ENCODE data around the gene ZNF789.

Gene ZNF789

GRCh38 chr7:99459087-99459486 is 13.6 kb upstream of the ZNF789 start:
- H3K4me1 ChIP-seq (ENCODE audit: control insufficient read depth, insufficient read depth, low read length) = no peaks in the 10 kb centered on the region
- H3K4me3 ChIP-seq (ENCODE audit: low read depth, low read length) = no peak overlapping the region
- CTCF ChIA-PET = interaction anchor here (0.7 to 1.5 kb wide), 2 partner anchors 9 to 157 kb away, joined by 3 read pairs; no protein-coding TSS in a partner anchor
- TF ChIP-seq MZF1 (tag by site-specific recombination; IDR thresholded peaks at IDR 0.05; ENCODE audit: borderline replicate concordance) = peak; percentile 73
- TF ChIP-seq ZNF140 (tag by site-specific recombination; IDR thresholded peaks at IDR 0.05) = no peak
- peak; percentile 94; the same call in 1 of the 2 replicates for TF ChIP-seq TRIM28 (IDR thresholded peaks at IDR 0.05; ENCODE audit: borderline replicate concordance, low read length)
- peak; percentile 75; the same call in 1 of the 2 replicates for TF ChIP-seq ZNF394 (tag by site-specific recombination; IDR thresholded peaks at IDR 0.05; ENCODE audit: borderline replicate concordance)
- H3K27ac ChIP-seq (ENCODE audit: extremely low read depth, low read depth, low read length) = no peak overlapping the region
- H3K36me3 ChIP-seq (ENCODE audit: control insufficient read depth in 2 of 2, insufficient read depth in 1 of 2, low read length in 2 of 2) = peaks cover 19 to 82% of the 10 kb centered on the region in 2 experiments
- H3K9me3 ChIP-seq (ENCODE audit: control insufficient read depth, insufficient read depth, low read depth, low read length) = no peaks in the 10 kb centered on the region
- POLR2A ChIA-PET = interaction anchor here (0.6 kb wide), 1 partner anchor 12 kb away, joined by 3 read pairs; no protein-coding TSS in a partner anchor

- H3K4me1 ChIP-seq (ENCODE audit: control insufficient read depth, insufficient read depth, low read length) = no peaks in the 10 kb centered on the region
- H3K4me3 ChIP-seq (ENCODE audit: low read depth, low read length) = no peak overlapping the region
- H3K27ac ChIP-seq (ENCODE audit: extremely low read depth, low read depth, low read length) = no peak overlapping the region
- CTCF ChIA-PET = interaction anchor here (1.0 kb wide), 1 partner anchor 10 kb away, joined by 3 read pairs; no protein-coding TSS in a partner anchor
- no peak for TF ChIP-seq ZNF544 (tag by site-specific recombination; IDR thresholded peaks at IDR 0.05)
- POLR2A ChIA-PET = interaction anchor here (1.3 kb wide), 1 partner anchor 44 kb away, joined by 6 read pairs; the partner anchor contains the start of gene ZKSCAN5
- no peaks in the 10 kb centered on the region for H3K9me3 ChIP-seq (ENCODE audit: control insufficient read depth, insufficient read depth, low read depth, low read length)
- H3K36me3 ChIP-seq (ENCODE audit: control insufficient read depth in 2 of 2, insufficient read depth in 1 of 2, low read length in 2 of 2) = peaks cover 23 to 69% of the 10 kb centered on the region in 2 experiments
These were observed 12.0 kb upstream of the ZNF789 start for GRCh38 chr7:99460651-99461050.

- Histone ChIP-seq H3K27ac (ENCODE audit: extremely low read depth, low read depth, low read length) (no peak overlapping the region), H3K4me1 (ENCODE audit: control insufficient read depth, insufficient read depth, low read length) (no peaks in the 10 kb centered on the region), H3K4me3 (ENCODE audit: low read depth, low read length) (no peak overlapping the region), H3K9me3 (ENCODE audit: control insufficient read depth, insufficient read depth, low read depth, low read length) (no peaks in the 10 kb centered on the region), H3K36me3 (ENCODE audit: control insufficient read depth in 2 of 2, insufficient read depth in 1 of 2, low read length in 2 of 2) (peaks cover 23 to 63% of the 10 kb centered on the region in 2 experiments)
- ChIA-PET CTCF (no interaction called here), POLR2A (interaction anchor here (1.3 kb wide), 1 partner anchor 43 kb away, joined by 6 read pairs; the partner anchor contains the start of gene ZKSCAN5)
- TF ChIP-seq SALL2 (tag by site-specific recombination; IDR thresholded peaks at IDR 0.05; ENCODE audit: borderline replicate concordance) (no peak), HOXD13 (CRISPR knock-in tag; IDR thresholded peaks at IDR 0.05; ENCODE audit: borderline replicate concordance) (no peak), ZNF660 (tag by site-specific recombination; IDR thresholded peaks at IDR 0.05) (no peak), ZFP69B (tag by site-specific recombination; IDR thresholded peaks at IDR 0.05) (no peak), ZNF792 (tag by site-specific recombination; IDR thresholded peaks at IDR 0.05) (no peak), ZNF658 (tag by site-specific recombination; IDR thresholded peaks at IDR 0.05) (no peak), ZFP37 (tag by site-specific recombination; IDR thresholded peaks at IDR 0.05) (no peak), ZNF514 (tag by site-specific recombination; IDR thresholded peaks at IDR 0.05) (no peak), ZFP3 (tag by site-specific recombination; IDR thresholded peaks at IDR 0.05; ENCODE audit: low read depth) (no peak), GLIS1 (tag by site-specific recombination; IDR thresholded peaks at IDR 0.05) (no peak), ZFP41 (tag by site-specific recombination; IDR thresholded peaks at IDR 0.05; ENCODE audit: borderline replicate concordance) (no peak)
These were observed 11.5 kb upstream of the ZNF789 start for GRCh38 chr7:99461221-99461620.

GRCh38 chr7:99465421-99465768 is 7.3 kb upstream of the ZNF789 start:
- CTCF ChIA-PET = interaction anchor here (1.0 kb wide), 1 partner anchor 152 kb away, joined by 3 read pairs; the partner anchor contains the start of gene ZSCAN25
- peak overlapping the region; percentile 76 for H3K27ac ChIP-seq (ENCODE audit: extremely low read depth, low read depth, low read length)
- H3K9me3 ChIP-seq (ENCODE audit: control insufficient read depth, insufficient read depth, low read depth, low read length) = no peaks in the 10 kb centered on the region
- peak overlapping the region; percentile 75 for H3K4me3 ChIP-seq (ENCODE audit: low read depth, low read length)
- POLR2A ChIA-PET = interaction anchor here (0.9 to 1.0 kb wide), 2 partner anchors 8 to 10 kb away, joined by 3 read pairs; no protein-coding TSS in a partner anchor
- TF ChIP-seq ZNF645 (tag by site-specific recombination; IDR thresholded peaks at IDR 0.05) (no peak), ZNF701 (tag by site-specific recombination; IDR thresholded peaks at IDR 0.05) (no peak), ZNF169 (tag by site-specific recombination; IDR thresholded peaks at IDR 0.05) (no peak), HOXA7 (CRISPR knock-in tag; IDR thresholded peaks at IDR 0.05; ENCODE audit: borderline replicate concordance) (no peak), ZNF785 (tag by site-specific recombination; IDR thresholded peaks at IDR 0.05) (no peak)
- H3K36me3 ChIP-seq (ENCODE audit: control insufficient read depth in 2 of 2, insufficient read depth in 1 of 2, low read length in 2 of 2) = peaks cover 13 to 21% of the 10 kb centered on the region in 2 experiments; a peak in 2 of 3 replicates
- H3K4me1 ChIP-seq (ENCODE audit: control insufficient read depth, insufficient read depth, low read length) = no peaks in the 10 kb centered on the region

Measured in HEK293 (cell line).